HG02642 (cell line): Measurements from ENCODE around the gene CPA5.

Experiments used
- ATAC-seq: cut with Tn5 transposase; IDR thresholded peaks from one replicate; pipeline ENCODE4 v1.9.1; 2021; ENCODE audit warnings: mild to moderate bottlenecking; ENCODE audit not compliant: unreplicated experiment, poor library complexity

The CPA5 gene

GRCh38 chr7:130356876-130357611, 12.4 kb downstream of the CPA5 start:
- ATAC-seq: no peak

- ATAC-seq: no peak
Measured at GRCh38 chr7:130358471-130358870, 13.9 kb downstream of the CPA5 start.

- ATAC-seq: no peak
Measured at GRCh38 chr7:130359276-130359857, 14.8 kb downstream of the CPA5 start.

GRCh38 chr7:130360518-130360917, 15.9 kb downstream of the CPA5 start:
- no peak for ATAC-seq

GRCh38 chr7:130361681-130362080, 17.1 kb downstream of the CPA5 start:
- no peak for ATAC-seq

- ATAC-seq: no peak
Measured at GRCh38 chr7:130362251-130362816, 17.7 kb downstream of the CPA5 start.

GRCh38 chr7:130363026-130363847, 18.6 kb downstream of the CPA5 start:
- ATAC-seq: peak; percentile 48

- ATAC-seq: no peak
Measured at GRCh38 chr7:130364451-130364850, 19.8 kb downstream of the CPA5 start.

- ATAC-seq: no peak
Measured at GRCh38 chr7:130365088-130365487, 20.5 kb downstream of the CPA5 start.

- peak; percentile 67 for ATAC-seq
Measured at GRCh38 chr7:130365511-130366441, 21.2 kb downstream of the CPA5 start.

GRCh38 chr7:130366564-130366963, 21.9 kb downstream of the CPA5 start:
- ATAC-seq: no peak

GRCh38 chr7:130367088-130367755, 22.6 kb downstream of the CPA5 start:
- ATAC-seq: no peak

GRCh38 chr7:130367836-130368746, 23.5 kb downstream of the CPA5 start:
- no peak for ATAC-seq

- ATAC-seq: no peak
Measured at GRCh38 chr7:130369110-130369711, 24.6 kb downstream of the CPA5 start.

- ATAC-seq: no peak
Measured at GRCh38 chr7:130369831-130370550, 25.4 kb downstream of the CPA5 start.

- ATAC-seq: no peak
Measured at GRCh38 chr7:130371046-130371445, 26.4 kb downstream of the CPA5 start.

- ATAC-seq: no peak
Measured at GRCh38 chr7:130372402-130373165, 28.0 kb downstream of the CPA5 start.
